Left renal pelvis (tissue), 4 donors: Measurements from ENCODE around the gene C19orf47. TPM values are rescaled to one million over a fixed set of nuclear protein-coding genes. Genes with fewer than 3 reads are reported as not detected.

Experiments
- DNase-seq, 4 donors: peaks; one replicate each; pipeline ENCODE4 v3.0.0-alpha.2; 2013; ENCODE audit warnings: low read depth in 4 of 4, low spot score in 3 of 4
- polyA plus RNA-seq, 4 donors: library from polyadenylated mRNA; unstranded; fragments of 120-200 nt; gene quantifications; one replicate each; pipeline ENCODE4 v1.2.1, GENCODE V29; 2013; ENCODE audit not compliant: insufficient read length in 4 of 4

The C19orf47 gene
- polyA plus RNA-seq, 4 donors: 9.7 to 16.1 (median 12.2) TPM

DNA sequence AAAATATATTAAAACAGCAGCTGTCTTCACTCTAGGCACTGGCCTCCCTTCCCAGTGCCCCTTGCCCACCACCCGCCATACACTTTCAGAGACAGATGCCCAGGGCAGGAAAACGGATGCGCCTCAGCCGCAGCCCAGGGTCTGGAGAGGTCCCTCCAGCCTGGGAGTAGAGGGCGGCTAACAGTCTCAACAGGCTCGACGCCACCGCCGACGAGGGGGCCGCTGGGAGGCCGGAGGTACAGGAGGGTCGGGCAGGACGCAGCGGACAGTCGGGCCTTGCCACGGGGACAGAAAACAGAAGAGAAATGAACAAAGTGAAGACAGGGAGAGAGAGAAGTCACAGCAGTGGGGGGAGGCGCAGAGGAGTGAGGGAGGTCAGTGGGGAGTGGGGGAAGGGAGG is 27.1 kb downstream of the C19orf47 start:
- no peak for DNase-seq

DNA sequence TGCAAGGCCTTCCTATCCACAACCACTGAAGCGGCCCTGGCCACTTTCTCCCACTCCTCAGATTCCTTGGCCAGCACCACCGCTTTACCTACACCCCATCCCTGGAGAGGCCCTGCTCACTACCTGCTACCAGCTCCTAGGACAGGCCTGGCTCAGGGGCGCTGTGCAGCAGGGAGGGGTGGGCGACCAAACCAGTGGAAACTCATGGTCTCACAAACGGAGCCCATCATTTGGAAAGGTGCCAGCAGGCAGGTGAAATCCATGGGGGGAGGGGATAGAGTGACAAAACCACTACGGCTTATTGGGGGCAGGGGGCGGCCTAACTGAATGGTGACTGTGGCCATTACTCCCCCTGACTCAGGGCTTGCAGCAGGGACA is 27.6 kb downstream of the C19orf47 start:
- no peak for DNase-seq

DNA sequence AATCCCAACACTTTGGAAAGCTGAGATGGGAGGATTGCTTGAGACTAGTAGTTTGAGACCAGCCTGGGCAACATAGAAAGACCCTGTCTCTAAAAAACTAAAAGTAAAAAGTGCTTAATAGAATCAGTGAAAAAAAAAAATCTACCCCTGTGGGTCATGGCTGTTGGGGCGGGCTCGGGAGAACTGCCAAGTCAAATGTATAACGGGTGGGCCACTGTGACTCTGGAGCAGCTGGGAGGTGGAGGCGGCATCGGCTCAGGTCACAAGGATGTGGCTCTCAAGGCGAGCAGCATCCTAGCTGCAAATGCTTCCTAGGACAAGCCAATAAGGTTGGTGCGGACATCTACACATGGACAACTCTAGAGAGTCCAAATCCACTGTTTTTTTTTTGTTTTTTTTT is 30.9 kb downstream of the C19orf47 start:
- DNase-seq: no peak

- DNase-seq: no peak
Observed at GRCh38 chr19:40315812-40316470, 32.3 kb downstream of the C19orf47 start.

DNA sequence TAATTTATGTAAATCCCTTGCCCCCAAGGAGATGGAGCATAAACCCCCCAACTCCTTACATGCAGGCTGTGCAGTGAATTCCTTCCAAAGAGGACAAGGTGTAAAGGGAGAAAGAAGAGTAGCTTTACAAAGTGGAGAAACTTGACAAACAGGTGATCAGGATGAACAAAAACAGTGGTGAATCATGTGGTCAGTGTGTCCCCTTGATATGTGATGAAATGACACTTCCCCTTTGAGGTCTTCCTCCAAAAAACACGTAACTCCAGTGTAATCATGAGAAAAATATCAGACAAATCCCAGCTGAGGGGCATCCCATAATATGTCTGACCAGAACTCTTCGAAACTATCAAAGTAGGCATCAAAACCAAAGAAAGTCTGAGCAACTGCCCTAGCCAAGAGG is 33.5 kb downstream of the C19orf47 start:
- no peak for DNase-seq

GRCh38 chr19:40313229-40313983 is 34.8 kb downstream of the C19orf47 start:
- no peak for DNase-seq

DNA sequence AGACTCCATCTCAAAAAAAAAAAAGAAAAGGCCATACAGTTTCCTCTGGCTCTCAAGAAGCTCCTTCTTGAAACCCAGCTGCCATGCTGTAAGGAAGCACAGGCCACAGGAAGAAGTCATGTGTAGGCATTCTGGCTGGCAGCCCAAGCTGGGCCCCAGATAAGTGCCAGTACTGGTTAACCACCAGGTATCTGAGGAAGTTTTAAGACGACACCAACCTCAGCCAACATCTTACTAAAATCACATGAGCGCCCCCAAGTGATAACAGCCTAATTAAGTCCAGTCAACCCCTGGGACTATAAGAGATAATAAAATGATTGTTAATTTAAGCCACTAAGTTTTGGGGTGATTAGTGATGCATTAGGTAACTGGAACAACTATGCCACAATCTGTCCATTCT is 35.7 kb downstream of the C19orf47 start:
- DNase-seq: no peak

GRCh38 chr19:40309666-40310065 is 38.5 kb downstream of the C19orf47 start:
- DNase-seq: no peak

DNA sequence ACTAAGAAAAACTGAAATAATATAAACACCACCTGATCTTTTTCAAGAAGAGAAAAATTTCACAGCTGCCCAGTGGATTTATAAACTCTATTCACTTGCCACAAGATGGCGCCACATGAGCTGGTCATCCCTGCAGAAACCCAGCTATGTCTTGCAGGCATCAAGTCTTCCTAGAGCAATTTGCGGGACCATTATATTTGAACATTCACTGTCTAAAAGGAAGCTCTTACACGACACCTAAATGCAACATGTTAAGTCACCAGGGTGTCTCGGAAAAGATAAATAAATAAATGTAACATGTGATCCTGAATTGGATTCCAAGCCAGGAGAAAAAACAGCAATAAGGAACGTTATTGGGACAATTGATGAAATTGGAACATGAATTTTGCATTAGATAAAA is 42.8 kb downstream of the C19orf47 start:
- DNase-seq: peak in 3 of 4 donors; percentile 64 to 79 (median 72)

DNA sequence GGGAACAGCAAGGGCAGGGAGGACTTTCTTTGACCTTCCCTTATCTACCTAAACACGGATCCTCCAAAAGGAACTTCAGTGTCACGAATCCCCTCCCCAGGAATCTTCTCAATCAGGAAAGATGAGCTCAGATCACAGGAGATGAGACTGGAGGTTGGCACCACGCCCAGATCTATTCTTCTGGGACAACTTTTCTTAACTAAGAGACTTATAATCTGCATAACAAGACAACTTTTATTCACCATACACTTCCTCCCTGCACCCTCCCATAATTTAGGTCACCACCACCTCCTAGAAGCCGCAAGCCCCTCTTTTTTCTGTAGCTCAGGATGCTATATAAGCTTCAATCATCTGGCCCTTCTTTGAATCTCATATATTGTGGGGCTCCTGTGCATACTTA is 43.9 kb downstream of the C19orf47 start:
- DNase-seq: no peak

DNA sequence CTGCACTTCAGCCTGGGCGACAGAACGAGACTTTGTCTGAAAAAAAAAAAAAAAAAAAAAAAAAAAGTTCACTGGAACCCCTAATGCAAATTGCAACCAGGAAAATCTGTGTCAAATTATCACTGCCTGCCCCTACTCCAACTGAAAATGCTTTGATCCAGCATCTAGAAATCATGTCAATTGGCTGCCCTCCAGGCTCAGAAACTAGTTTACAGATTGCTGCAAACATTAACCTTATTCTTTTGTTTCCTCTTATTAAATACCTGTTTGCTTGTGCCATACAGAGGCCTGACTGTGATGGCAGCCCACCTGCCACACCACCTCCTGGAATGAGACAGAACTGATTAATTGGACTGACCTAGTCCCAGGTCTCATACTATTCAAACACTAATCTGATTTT is 44.4 kb downstream of the C19orf47 start:
- DNase-seq: no peak

GRCh38 chr19:40302224-40303011 is 45.8 kb downstream of the C19orf47 start:
- DNase-seq: no peak

DNA sequence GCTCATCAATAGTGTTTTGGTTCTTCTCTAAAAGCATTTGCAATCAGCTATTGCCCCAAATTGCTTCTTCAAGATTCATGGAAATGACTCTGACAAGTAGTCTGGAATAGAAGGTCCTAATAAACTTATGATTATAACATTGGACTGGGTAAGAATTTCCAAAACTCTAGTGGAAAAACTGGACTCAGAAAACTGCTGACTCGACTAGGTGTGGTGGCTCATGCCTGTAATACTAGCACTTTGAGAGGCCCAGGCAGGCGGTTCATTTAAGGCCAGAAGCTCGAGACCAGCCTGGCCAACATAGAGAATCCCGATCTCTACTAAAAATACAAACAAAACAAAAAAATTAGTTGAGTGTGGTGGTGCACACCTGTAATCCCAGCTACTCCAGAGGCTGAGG is 47.5 kb downstream of the C19orf47 start:
- no peak for DNase-seq

DNA sequence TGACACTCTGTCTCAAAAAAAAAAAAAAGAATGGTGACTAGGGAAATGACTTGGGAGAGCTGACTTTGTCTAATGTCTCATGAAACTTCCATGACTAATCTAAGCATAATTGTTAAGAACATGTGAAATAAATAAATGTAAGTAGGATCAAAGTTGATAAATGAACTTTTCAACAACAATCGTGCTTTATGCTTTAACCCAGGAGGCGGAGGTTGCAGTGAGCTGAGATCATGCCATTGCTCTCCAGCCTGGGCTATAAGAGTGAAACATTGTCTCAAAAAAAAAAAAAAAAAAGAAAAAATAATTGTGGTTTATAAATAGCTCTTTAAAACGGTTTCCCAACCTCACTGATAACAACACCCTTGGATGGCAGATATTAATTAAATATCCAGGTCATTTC is 50.2 kb downstream of the C19orf47 start:
- no peak for DNase-seq

- DNase-seq: no peak
Observed at GRCh38 chr19:40294560-40294959, 53.6 kb downstream of the C19orf47 start.

GRCh38 chr19:40286971-40287421 is 61.2 kb downstream of the C19orf47 start:
- DNase-seq: no peak

DNA sequence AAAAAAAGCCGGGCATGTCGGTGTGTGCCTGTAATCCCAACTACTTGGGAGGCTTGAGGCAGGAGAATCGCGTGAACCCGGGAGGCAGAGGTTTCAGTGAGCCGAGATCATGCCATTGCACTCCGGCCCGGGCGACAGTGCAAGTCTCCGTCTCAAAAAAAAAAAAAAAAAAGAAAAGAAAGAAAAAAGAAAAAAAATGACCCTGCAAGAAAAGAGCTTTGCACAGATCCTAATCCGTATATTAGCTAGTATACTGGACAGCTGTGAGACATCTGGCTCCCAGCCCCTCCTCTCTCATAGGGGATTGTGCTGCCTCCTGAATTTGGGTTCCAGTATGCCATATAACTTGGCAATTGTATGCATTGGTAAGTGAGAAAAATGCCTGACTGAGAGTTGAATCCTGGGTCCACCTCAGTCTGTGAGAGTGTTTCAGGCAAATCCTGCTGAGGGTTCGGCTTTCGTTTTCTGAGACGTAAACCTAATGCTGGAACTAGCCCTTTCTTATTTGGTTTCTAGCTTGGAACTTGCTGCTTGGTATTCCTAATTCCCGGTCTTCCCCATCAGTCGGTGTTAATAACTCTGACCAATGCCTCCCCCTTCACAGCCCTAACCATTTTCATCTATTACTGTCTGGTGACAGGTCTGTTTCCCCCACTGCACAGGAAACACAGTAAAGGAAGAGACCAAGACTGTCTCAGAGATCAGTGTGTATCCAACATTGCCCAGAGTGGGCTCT is 61.8 kb downstream of the C19orf47 start:
- no peak for DNase-seq

- peak; percentile 98 to 99 (median 99) for DNase-seq
Observed at GRCh38 chr19:40285353-40286234, 62.6 kb downstream of the C19orf47 start.

DNA sequence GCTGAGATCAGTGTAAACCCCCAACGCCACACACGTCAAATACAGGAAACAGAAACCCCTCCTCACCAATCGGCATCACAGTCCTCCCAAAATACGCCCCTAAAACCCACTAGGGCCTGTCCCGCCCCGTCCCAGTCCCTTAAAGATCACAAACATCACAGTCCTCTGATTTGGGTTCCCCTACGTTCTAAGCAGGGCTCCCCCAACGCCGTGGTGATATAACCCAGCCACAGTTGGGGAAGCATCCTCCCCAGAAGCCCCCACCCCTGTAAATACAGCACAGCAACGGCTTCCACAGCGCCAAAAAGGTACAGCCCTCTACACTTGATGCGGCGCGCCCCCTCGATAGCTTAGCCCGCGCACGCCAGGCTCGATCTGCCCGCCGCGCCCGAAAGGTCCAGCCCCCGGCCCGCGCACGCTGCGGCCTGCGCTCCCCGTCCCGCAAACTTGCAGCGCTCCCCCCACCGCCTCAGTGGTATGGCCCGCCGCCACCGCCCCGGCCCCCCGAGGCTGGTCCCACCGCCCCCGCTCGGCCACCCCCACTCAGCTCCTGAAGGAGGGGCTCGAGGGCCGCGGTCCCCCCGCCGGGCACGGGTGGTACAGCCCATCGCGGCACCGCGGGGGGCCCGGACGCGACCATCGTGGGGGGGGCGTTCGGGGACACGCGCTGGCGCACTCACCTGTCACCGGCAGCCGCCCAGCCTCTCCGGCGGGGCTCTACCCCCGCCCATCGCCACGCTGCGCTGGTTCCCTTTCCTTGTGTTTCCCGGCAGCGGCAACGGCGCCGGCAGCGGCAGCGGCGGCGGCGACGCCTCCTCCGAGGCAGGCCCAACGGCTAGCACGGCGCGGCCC is 63.5 kb downstream of the C19orf47 start, which contains the start of gene AKT2:
AKT2 (minus strand) TSS at position 845 of the 852 bp plus-strand sequence. CDS start 20,078 bp downstream, outside the sequence.
- DNase-seq: peak in 3 of 4 donors; percentile 62 to 69 (median 62)
